Heart left ventricle (tissue), 13 donors: ENCODE data around the gene IL6R.

Experiments used
- CTCF ChIP-seq, 12 donors: fragments of 200-600 bp; sonication (generic) in 4 of 12; IDR thresholded peaks; one replicate each; pipeline versions ENCODE4 v1.5.0 to v1.8.0; 2018 to 2022; ENCODE audit warnings: antibody characterized with exemption in 12 of 12, mild to moderate bottlenecking in 5 of 12
- POLR2A ChIP-seq, 2 donors: fragments of 450-650 bp; IDR thresholded peaks; one replicate each; pipeline ENCODE4 v1.6.1; 2017; ENCODE audit warnings: antibody characterized with exemption in 2 of 2, mild to moderate bottlenecking in 2 of 2, moderate library complexity in 2 of 2
- donor health status: ischemic (EF 13 %, LVEDD 7.1; RV severe dilation, severe dysfunction).
- donor health status: DM: no; HTN: yes; CAD: no.
- donor health status: DM: no; HTN: no; CAD: no.
- donor health status: ischemic (EF 25% LVEDD 6.9; RV normal size, moderate dysfunction).
- donor health status: ischemic (EF 25% LVEDD 5.7; RV mildly dilated, moderate dysfunction).
- donor health status: ischemic (EF 35%, LVEDD 5.7; RV mildly dilated, moderate dysfunction).
- donor health status: nonischemic (EF 11% LVEDD 7.7; RV severe dilation, severe dysfunction).
- donor health status: DM: yes; HTN: yes; CAD: no.
- donor health status: PGD.
- donor health status: ischemic (EF 29% LVEDD 5.4; RV normal size, mild dysfunction).
- donor health status: nonischemic (EF 23%, LVEDD 6.1; RV moderate dilation, normal function).

- TF ChIP-seq CTCF (IDR thresholded peaks at IDR 0.05), result no peak
- TF ChIP-seq POLR2A (IDR thresholded peaks at IDR 0.05), result no peak
Observed at GRCh38 chr1:154446789-154447188, 41.6 kb downstream of the IL6R start.
